Cardiac atrium fibroblast (primary cell): ENCODE results near the gene PAGE3. TPM values are rescaled to one million over a fixed set of nuclear protein-coding genes. Genes with fewer than 3 reads are reported as not detected.

ENCODE experiments used
- total RNA-seq: library from RNA; depleted of rRNA; stranded (reverse); fragments of >200 nt; gene quantifications from 2 replicates; pipeline ENCODE4 v1.2.3, GENCODE V29; 2015

Gene PAGE3
- not detected in 2 replicates for total RNA-seq

GRCh38 chrX:55264816-55265215 lies at the start of gene PAGE3:
TSS of gene PAGE3 (minus strand) at chrX:55264916. CDS start at chrX:55263903, 1,013 bp downstream.

GRCh38 chrX:55220119-55220794 lies 44.5 kb downstream of the PAGE3 start, which contains the start of gene PAGE5:
TSS of gene PAGE5 (plus strand) at chrX:55220346. CDS start at chrX:55221383, 1,037 bp downstream.

Other genes starting within 250 kb of the PAGE3 start
- not detected in 2 replicates for gene ALAS2, start 233.9 kb downstream of the PAGE3 start, total RNA-seq
- not detected in 2 replicates for gene PAGE2B, start 189.9 kb downstream of the PAGE3 start, total RNA-seq
- not detected in 2 replicates for gene PAGE2, start 175.9 kb downstream of the PAGE3 start, total RNA-seq
- gene PAGE5, start 44.6 kb downstream of the PAGE3 start, total RNA-seq, result not detected in 2 replicates
- gene MAGEH1, start 187.2 kb upstream of the PAGE3 start, total RNA-seq, result 21.5 and 31.4 TPM in 2 replicates
- 0.36 and 1.5 TPM in 2 replicates for gene USP51, start 224.9 kb upstream of the PAGE3 start, total RNA-seq